ENCODE results near the gene RUSF1.
"Not testable (repeated sequence)": the region's sequence is repeated elsewhere in the genome, so short reads cannot be mapped to it uniquely, and the experiment has no call there.

RUSF1 gene

GRCh38 chr16:31513884-31514283 is 5.7 kb upstream of the RUSF1 start:
- FAIRE-seq = no peak

GRCh38 chr16:31513126-31513525 is 4.9 kb upstream of the RUSF1 start:
- no peak for FAIRE-seq

- no peak for FAIRE-seq
Observed at GRCh38 chr16:31508706-31509195, 560 bp upstream of the RUSF1 start.

- FAIRE-seq = no peak
Observed at GRCh38 chr16:31507617-31507928, 618 bp downstream of the RUSF1 start.

GRCh38 chr16:31505483-31505882 is 2.7 kb downstream of the RUSF1 start:
- no peak for FAIRE-seq

- FAIRE-seq = no peak
Observed at GRCh38 chr16:31504159-31504558, 4.0 kb downstream of the RUSF1 start.

- not testable (repeated sequence) for FAIRE-seq
Observed at GRCh38 chr16:31503555-31503954, 4.6 kb downstream of the RUSF1 start.

GRCh38 chr16:31502981-31503380 is 5.2 kb downstream of the RUSF1 start:
- FAIRE-seq = no peak

GRCh38 chr16:31501966-31502348 is 6.2 kb downstream of the RUSF1 start:
- FAIRE-seq = no peak

- FAIRE-seq = no peak
Observed at GRCh38 chr16:31501226-31501965, 6.8 kb downstream of the RUSF1 start.

GRCh38 chr16:31499928-31500327 is 8.3 kb downstream of the RUSF1 start:
- no peak for FAIRE-seq

- FAIRE-seq = no peak
Observed at GRCh38 chr16:31498493-31498892, 9.7 kb downstream of the RUSF1 start.

- FAIRE-seq = no peak
Observed at GRCh38 chr16:31496670-31497069, 11.5 kb downstream of the RUSF1 start.

GRCh38 chr16:31493506-31494125 is 14.6 kb downstream of the RUSF1 start:
- no peak for FAIRE-seq

- FAIRE-seq = no peak
Observed at GRCh38 chr16:31491778-31492418, 16.3 kb downstream of the RUSF1 start.

GRCh38 chr16:31489616-31490584 is 18.3 kb downstream of the RUSF1 start:
- no peak for FAIRE-seq

- no peak for FAIRE-seq
Observed at GRCh38 chr16:31489298-31489564, 19.0 kb downstream of the RUSF1 start.

- no peak for FAIRE-seq
Observed at GRCh38 chr16:31488468-31489297, 19.5 kb downstream of the RUSF1 start.

- no peak for FAIRE-seq
Observed at GRCh38 chr16:31487720-31488467, 20.3 kb downstream of the RUSF1 start.

- FAIRE-seq = no peak
Observed at GRCh38 chr16:31487071-31487719, 21.0 kb downstream of the RUSF1 start.

GRCh38 chr16:31486045-31486444 is 22.1 kb downstream of the RUSF1 start:
- FAIRE-seq = no peak
